Measurements from ENCODE around the gene ARHGAP42.

- TF ChIP-seq CTCF (IDR thresholded peaks at IDR 0.05; ENCODE audit: low read depth, low read length) (no peak), POLR2A (IDR thresholded peaks at IDR 0.05; ENCODE audit: extremely low read depth, insufficient read length) (no peak)
Measured at GRCh38 chr11:100752371-100753171, 65.5 kb downstream of the ARHGAP42 start.
